H1 (cell line): ENCODE results near the gene PIEZO1. TPM values are rescaled to one million over a fixed set of nuclear protein-coding genes. Genes with fewer than 3 reads are reported as not detected.

Source experiments
- CTCF ChIA-PET: fragments of 300-600 bp; sonication (Branson Sonifier 250); formaldehyde crosslinking; loops from one replicate; lab custom pipeline; 2021; ENCODE audit not compliant: partially characterized antibody; lab: Charles Lee
- POLR2A ChIA-PET: fragments of 300-600 bp; sonication (Branson Sonifier 250); formaldehyde crosslinking; loops from one replicate; lab custom pipeline; 2021; ENCODE audit warnings: inconsistent platforms; ENCODE audit not compliant: partially characterized antibody; lab: Charles Lee
- DNase-seq, 2 experiments: peaks; one replicate each; pipeline versions ENCODE4 v3.0.0 to v3.0.0-alpha.2; 2010 to 2022; ENCODE audit warnings: low spot score in 2 of 2, low read depth in 1 of 2, mixed read lengths in 1 of 2
- FAIRE-seq: peaks from 2 replicates; lab custom pipeline; 2011; peaks lifted over from hg19 to GRCh38; lab: Jason Lieb, UNC
- H2AFZ ChIP-seq: 2 replicates; pipeline ENCODE4 v1.8.1; 2012; ENCODE audit warnings: low read length, inconsistent platforms
- H2AK5ac ChIP-seq: 2 replicates; pipeline ENCODE4 v1.6.1; 2013; ENCODE audit warnings: low read depth, low read length
- H2BK120ac ChIP-seq: replicated peaks from 2 replicates; pipeline ENCODE3; 2013; ENCODE audit warnings: low read depth, low read length, inconsistent platforms
- H2BK12ac ChIP-seq: 2 replicates; pipeline ENCODE4 v1.6.1; 2013; ENCODE audit warnings: low read depth, low read length
- H2BK15ac ChIP-seq: 2 replicates; pipeline ENCODE4 v1.6.1; 2013; ENCODE audit warnings: low read length
- H2BK20ac ChIP-seq: 2 replicates; pipeline ENCODE4 v1.6.1; 2013; ENCODE audit warnings: low read length
- H2BK5ac ChIP-seq: 2 replicates; pipeline ENCODE4 v1.6.1; 2013; ENCODE audit warnings: low read depth, low read length
- H3K14ac ChIP-seq: 2 replicates; pipeline ENCODE4 v1.6.1; 2013; ENCODE audit warnings: inconsistent platforms; ENCODE audit not compliant: insufficient read length
- H3K18ac ChIP-seq: 2 replicates; pipeline ENCODE4 v1.6.1; 2013; ENCODE audit warnings: low read length; ENCODE audit errors: extremely low read depth
- H3K23ac ChIP-seq: 2 replicates; pipeline ENCODE4 v1.6.1; 2013; ENCODE audit warnings: inconsistent platforms; ENCODE audit not compliant: insufficient read length
- H3K23me2 ChIP-seq: 2 replicates; pipeline ENCODE4 v1.6.1; 2013; ENCODE audit warnings: low read depth, low read length
- H3K27ac ChIP-seq: 2 replicates; pipeline ENCODE4 v1.6.1; 2011; ENCODE audit warnings: low read depth, low read length, inconsistent platforms
- H3K27me3 ChIP-seq, 4 experiments: replicated peaks in 1 of 4; 1 replicate in 1 of 4; 2 replicates in 3 of 4; pipeline versions ENCODE4 v1.6.1 to v1.8.1; 2011 to 2013; ENCODE audit warnings: low read length in 3 of 4, mild to moderate bottlenecking in 3 of 4, inconsistent platforms in 2 of 4, mixed read lengths in 2 of 4, moderate library complexity in 1 of 4; ENCODE audit not compliant: control insufficient read depth in 3 of 4, insufficient read depth in 3 of 4; ENCODE audit errors: extremely low read depth in 1 of 4
- H3K36me3 ChIP-seq, 4 experiments: 2 replicates each; pipeline versions ENCODE4 v1.6.1 to v1.8.1; 2011 to 2013; ENCODE audit warnings: mild to moderate bottlenecking in 4 of 4, low read length in 3 of 4, moderate library complexity in 2 of 4, control low read depth in 1 of 4, inconsistent platforms in 1 of 4; ENCODE audit not compliant: insufficient read depth in 4 of 4, control insufficient read depth in 2 of 4
- H3K4ac ChIP-seq: replicated peaks from 2 replicates; pipeline ENCODE3; 2013; ENCODE audit warnings: low read length, low read depth, mixed read lengths, inconsistent platforms; ENCODE audit not compliant: insufficient read length
- H3K4me1 ChIP-seq, 4 experiments: replicated peaks in 1 of 4; 1 replicate in 1 of 4; 2 replicates in 3 of 4; pipeline versions ENCODE4 v1.6.1 to v1.8.1; 2011 to 2013; ENCODE audit warnings: low read length in 3 of 4, inconsistent platforms in 2 of 4, mixed read lengths in 1 of 4; ENCODE audit not compliant: insufficient read depth in 4 of 4, control insufficient read depth in 3 of 4
- H3K4me2 ChIP-seq, 2 experiments: 2 replicates each; pipeline versions ENCODE4 v1.6.1 to v1.8.1; 2011 to 2013; ENCODE audit warnings: low read depth in 2 of 2, low read length in 2 of 2, control low read depth in 1 of 2, inconsistent platforms in 1 of 2, mild to moderate bottlenecking in 1 of 2; ENCODE audit not compliant: insufficient read depth in 1 of 2
- H3K4me3 ChIP-seq, 4 experiments: fragments of 200-600, 300-600 bp in 1 of 4; sonication (generic), shearing (Covaris generic), sonication (Bioruptor Twin) in 1 of 4; 2 replicates each; pipeline versions ENCODE4 v1.5.1 to v1.8.1; 2011 to 2016; ENCODE audit warnings: low read length in 4 of 4, low read depth in 3 of 4, control low read depth in 2 of 4, inconsistent platforms in 2 of 4, mild to moderate bottlenecking in 2 of 4, mixed read lengths in 1 of 4, moderate library complexity in 1 of 4; ENCODE audit not compliant: insufficient read depth in 2 of 4; ENCODE audit errors: extremely low read depth in 1 of 4
- H3K56ac ChIP-seq: replicated peaks from 2 replicates; pipeline ENCODE3; 2013; ENCODE audit warnings: low read depth, mild to moderate bottlenecking, mixed read lengths, low read length, inconsistent platforms; ENCODE audit not compliant: insufficient read length
- H3K79me1 ChIP-seq: 2 replicates; pipeline ENCODE4 v1.6.1; 2013; ENCODE audit warnings: low read depth, low read length, control low read depth
- H3K79me2 ChIP-seq, 2 experiments: 2 replicates each; pipeline versions ENCODE4 v1.6.1 to v1.8.1; 2012 to 2013; ENCODE audit warnings: low read length in 2 of 2, mild to moderate bottlenecking in 2 of 2, inconsistent platforms in 1 of 2; ENCODE audit not compliant: insufficient read depth in 2 of 2, control insufficient read depth in 1 of 2
- H3K9ac ChIP-seq, 4 experiments: replicated peaks in 1 of 4; 1 replicate in 1 of 4; 2 replicates in 3 of 4; pipeline versions ENCODE4 v1.6.1 to v1.8.1; 2011 to 2013; ENCODE audit warnings: low read depth in 3 of 4, low read length in 3 of 4, control low read depth in 2 of 4, mild to moderate bottlenecking in 2 of 4, moderate library complexity in 2 of 4, inconsistent platforms in 1 of 4; ENCODE audit errors: extremely low read depth in 1 of 4
- H3K9me3 ChIP-seq, 2 experiments: 2 replicates each; pipeline versions ENCODE4 v1.6.1 to v1.8.1; 2012 to 2013; ENCODE audit warnings: mild to moderate bottlenecking in 2 of 2, moderate library complexity in 2 of 2, control low read depth in 1 of 2, inconsistent platforms in 1 of 2, low read depth in 1 of 2, low read length in 1 of 2, mixed read lengths in 1 of 2; ENCODE audit not compliant: insufficient read depth in 2 of 2
- H4K20me1 ChIP-seq, 2 experiments: replicated peaks in 1 of 2; 2 replicates each; pipeline versions ENCODE3 to v1.8.1; 2011 to 2013; ENCODE audit warnings: inconsistent platforms in 2 of 2, low read length in 2 of 2, mild to moderate bottlenecking in 1 of 2; ENCODE audit not compliant: insufficient read depth in 2 of 2, control insufficient read depth in 1 of 2
- H4K5ac ChIP-seq: 2 replicates; pipeline ENCODE4 v1.6.1; 2013; ENCODE audit warnings: low read length, low read depth, mixed read lengths, inconsistent platforms; ENCODE audit not compliant: insufficient read length
- H4K8ac ChIP-seq: 2 replicates; pipeline ENCODE4 v1.8.0; 2013; ENCODE audit warnings: mild to moderate bottlenecking, moderate library complexity, low read length, inconsistent platforms; ENCODE audit not compliant: insufficient read depth; ENCODE audit errors: extremely low read depth
- H4K91ac ChIP-seq: replicated peaks from 2 replicates; pipeline ENCODE3; 2013; ENCODE audit warnings: low read length, mixed read lengths, inconsistent platforms; ENCODE audit not compliant: insufficient read length
- ATF3 ChIP-seq: IDR thresholded peaks from 2 replicates; pipeline ENCODE4 v1.6.1; 2011; ENCODE audit warnings: low read depth, mild to moderate bottlenecking, low read length; ENCODE audit not compliant: insufficient read depth
- BACH1 ChIP-seq: IDR thresholded peaks from 2 replicates; pipeline ENCODE4 v1.6.1; 2012; ENCODE audit warnings: low read length, improper control_type of control experiment
- CBX5 ChIP-seq: fragments of 300-800, 300-1000 bp; sonication (generic); IDR thresholded peaks from 2 replicates; pipeline ENCODE4 v1.7.1; 2016; ENCODE audit warnings: antibody characterized with exemption, low read length, low read depth
- CHD1 ChIP-seq: IDR thresholded peaks from 2 replicates; pipeline ENCODE4 v1.6.1; 2012; ENCODE audit warnings: low read depth, low read length, improper control_type of control experiment
- FOSL1 ChIP-seq: IDR thresholded peaks from 2 replicates; pipeline ENCODE4 v1.6.1; 2011; ENCODE audit warnings: mild to moderate bottlenecking, low read depth, low read length, moderate library complexity; ENCODE audit not compliant: insufficient read depth
- HDAC2 ChIP-seq, 2 experiments: fragments of 300-600 bp in 1 of 2; sonication (generic) in 1 of 2; IDR thresholded peaks; 2 replicates each; pipeline ENCODE4 v1.6.1; 2011 to 2012; ENCODE audit warnings: low read depth in 2 of 2, low read length in 2 of 2, mild to moderate bottlenecking in 2 of 2, moderate library complexity in 2 of 2, borderline replicate concordance in 1 of 2, inconsistent platforms in 1 of 2
- PHF8 ChIP-seq: fragments of 200-600 bp; sonication (generic); conservative IDR thresholded peaks from 2 replicates; pipeline ENCODE4 v1.7.1; 2012; ENCODE audit warnings: low read depth, mild to moderate bottlenecking, inconsistent platforms, low read length, moderate library complexity
- SP1 ChIP-seq: IDR thresholded peaks from 2 replicates; pipeline ENCODE4 v1.6.1; 2011; ENCODE audit warnings: low read depth, low read length
- TAF7 ChIP-seq: optimal IDR thresholded peaks from 2 replicates; pipeline ENCODE3; 2011; ENCODE audit warnings: low read depth, mild to moderate bottlenecking, inconsistent platforms, low read length, moderate library complexity, borderline replicate concordance
- TCF12 ChIP-seq: IDR thresholded peaks from 2 replicates; pipeline ENCODE4 v1.6.1; 2011; ENCODE audit warnings: low read depth, mild to moderate bottlenecking, low read length
- WGBS, 2 experiments: shearing (Covaris generic) in 1 of 2; methylation state at CpG; one replicate each; pipeline versions ENCODE4 v1.1.6 to v1.1.7; 2013 to 2015; ENCODE audit warnings: low lambda C conversion rate in 2 of 2, mixed read lengths in 2 of 2, inconsistent platforms in 1 of 2, low coverage in 1 of 2, missing lambda C conversion rate in 1 of 2; ENCODE audit not compliant: insufficient replicate concordance in 2 of 2, insufficient coverage in 1 of 2, insufficient read length in 1 of 2; ENCODE audit errors: extremely low coverage in 1 of 2, missing lambda C conversion rate in 1 of 2; 5-methylcytosine and 5-hydroxymethylcytosine counted together
- polyA plus RNA-seq, 7 experiments: library from polyadenylated mRNA; depleted of rRNA in 3 of 7; stranded (reverse) in 5 of 7; unstranded in 2 of 7; fragments of >200 nt in 5 of 7; fragments of 200-250 nt in 2 of 7; gene quantifications; 1 replicate in 5 of 7; 2 replicates in 1 of 7; 4 replicates in 1 of 7; pipeline versions ENCODE4 v1.2.1 to v1.2.3, GENCODE V29; 2011 to 2013; ENCODE audit warnings: missing spikeins in 2 of 7, mixed read lengths in 2 of 7
- total RNA-seq: library from RNA; stranded (reverse); fragmentation: NEBNext Ultra II Directional; extraction: Animal tissue kit (Norgen Biotek cat#: 25700); gene quantifications from 2 replicates; pipeline ENCODE4 v1.2.1, GENCODE V29; 2021

Gene PIEZO1
- total and polyA plus RNA-seq, 2 of the 8 experiments (the other 6 are each of a cell fraction or from before 2014, with no cell fraction given): 42.3 to 67.5 TPM

DNA sequence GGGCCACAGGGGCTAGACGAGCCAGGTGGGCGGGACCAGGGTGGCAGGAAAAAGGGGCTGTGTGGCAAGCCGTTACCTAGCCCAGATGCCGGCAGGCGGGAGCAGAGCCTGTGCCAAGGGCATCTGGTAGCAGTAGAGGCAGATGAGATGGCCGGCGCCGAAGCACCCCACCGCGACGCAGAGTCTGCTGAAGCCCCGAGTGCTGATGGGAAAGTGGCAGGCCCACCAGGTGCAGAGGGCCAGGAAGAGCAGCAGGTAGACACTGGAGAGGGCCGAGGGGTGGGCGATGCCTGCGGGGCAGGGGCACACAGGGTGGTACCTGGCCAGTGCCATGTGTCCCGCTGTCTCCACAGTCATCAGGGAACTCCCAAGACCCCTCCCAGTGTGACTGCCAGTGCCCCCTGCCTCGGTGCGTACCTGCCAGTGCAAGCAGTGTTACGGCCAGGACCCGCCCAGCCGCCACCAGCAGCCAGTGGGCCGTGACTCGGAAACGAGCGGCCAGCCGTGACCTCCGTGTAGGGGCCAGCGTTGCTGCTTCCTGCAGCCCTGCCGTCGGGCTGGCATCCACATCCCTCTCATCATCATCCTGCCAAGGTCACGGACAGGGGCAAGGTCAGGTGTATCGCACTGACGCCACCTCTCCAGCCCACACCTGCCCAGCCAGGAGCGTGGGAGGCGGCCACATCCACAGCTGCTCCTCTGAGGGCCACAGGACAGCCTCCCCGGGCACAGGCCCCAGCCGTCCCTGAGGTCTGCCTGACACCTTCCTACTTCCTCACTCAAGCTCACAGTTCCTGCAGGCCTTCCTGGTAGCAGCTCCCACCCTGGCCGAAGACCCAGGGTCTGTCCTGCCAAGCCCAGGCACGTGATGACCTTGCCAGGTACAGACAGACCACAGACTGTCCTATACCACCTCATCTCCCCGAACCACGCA lies 46.6 kb downstream of the PIEZO1 start:
- Histone ChIP-seq H3K18ac (no peak overlapping the region), H3K56ac (no peak overlapping the region), H3K79me1 (no peaks in the 10 kb centered on the region), H2BK120ac (no peak overlapping the region), H3K4me3 (no peak overlapping the region), H4K8ac (0 out of 2 replicates have a peak overlapping the region, but pooled peaks have one; percentile 25), H2BK12ac (0 out of 2 replicates have a peak overlapping the region, but pooled peaks have one; percentile 43), H3K4me1 (peaks cover 0 to 5% (median 0%) of the 10 kb centered on the region in 4 experiments; a peak in 1 of 7 replicates), H2BK15ac (peak overlapping the region; percentile 92; the same call in 1 of the 2 replicates), H4K20me1 (peaks cover 0 to 12% of the 10 kb centered on the region in 2 experiments), H3K4me2 (no peak overlapping the region), H3K79me2 (no peaks in the 10 kb centered on the region), H3K36me3 (peaks cover 0 to 12% (median under 1%) of the 10 kb centered on the region in 4 experiments; a peak in 2 of 8 replicates), H3K27ac (no peak overlapping the region), H2AK5ac (peak overlapping the region; percentile 34; the same call in 1 of the 2 replicates), H3K14ac (no peak overlapping the region), H3K27me3 (no peaks in the 10 kb centered on the region), H4K91ac (no peak overlapping the region), H2BK20ac (no peak overlapping the region), H2BK5ac (0 out of 2 replicates have a peak overlapping the region, but pooled peaks have one; percentile 44), H3K9me3 (no peaks in the 10 kb centered on the region), H3K23me2 (no peaks in the 10 kb centered on the region), H3K9ac (no peak overlapping the region; a peak in 2 of 7 replicates), H3K23ac (no peak overlapping the region), H2AFZ (no peak overlapping the region), H4K5ac (no peak overlapping the region), H3K4ac (peak overlapping the region; percentile 69)
- no peak for FAIRE-seq
- WGBS, 2 experiments: 90% methylated on average over 33 of the region's 41 CpGs; no CpG with 5 or more reads in 1 of the 2 experiments
- no peak for DNase-seq
- CTCF ChIA-PET: interaction anchor here (0.7 to 10.0 kb wide), 26 partner anchors 15 to 473 kb away, joined by 3 to 251 read pairs (median 6); partner anchors contain the start of genes GALNS, PIEZO1 and TRAPPC2L
- POLR2A ChIA-PET: interaction anchor here (0.6 to 3.1 kb wide), 6 partner anchors 15 to 118 kb away, joined by 3 to 14 read pairs (median 5); partner anchors contain the start of genes GALNS and TRAPPC2L
- TF ChIP-seq HDAC2 (IDR thresholded peaks at IDR 0.05; ENCODE audit: borderline replicate concordance in 1 of 2, low read depth in 2 of 2, low read length in 2 of 2) (no peak), CHD1 (no peak), FOSL1 (no peak), PHF8 (no peak), CBX5 (no peak), SP1 (no peak), TAF7 (no peak), ATF3 (no peak), BACH1 (no peak), TCF12 (no peak)
